Measurements from ENCODE around the gene COL18A1. TPM values are rescaled to one million over a fixed set of nuclear protein-coding genes. Genes with fewer than 3 reads are reported as not detected.

COL18A1 gene
- total and polyA plus RNA-seq, 2 donors (not counting 1 experiment from before 2014, with no cell fraction given), result 15.6 to 24.7 TPM

DNA sequence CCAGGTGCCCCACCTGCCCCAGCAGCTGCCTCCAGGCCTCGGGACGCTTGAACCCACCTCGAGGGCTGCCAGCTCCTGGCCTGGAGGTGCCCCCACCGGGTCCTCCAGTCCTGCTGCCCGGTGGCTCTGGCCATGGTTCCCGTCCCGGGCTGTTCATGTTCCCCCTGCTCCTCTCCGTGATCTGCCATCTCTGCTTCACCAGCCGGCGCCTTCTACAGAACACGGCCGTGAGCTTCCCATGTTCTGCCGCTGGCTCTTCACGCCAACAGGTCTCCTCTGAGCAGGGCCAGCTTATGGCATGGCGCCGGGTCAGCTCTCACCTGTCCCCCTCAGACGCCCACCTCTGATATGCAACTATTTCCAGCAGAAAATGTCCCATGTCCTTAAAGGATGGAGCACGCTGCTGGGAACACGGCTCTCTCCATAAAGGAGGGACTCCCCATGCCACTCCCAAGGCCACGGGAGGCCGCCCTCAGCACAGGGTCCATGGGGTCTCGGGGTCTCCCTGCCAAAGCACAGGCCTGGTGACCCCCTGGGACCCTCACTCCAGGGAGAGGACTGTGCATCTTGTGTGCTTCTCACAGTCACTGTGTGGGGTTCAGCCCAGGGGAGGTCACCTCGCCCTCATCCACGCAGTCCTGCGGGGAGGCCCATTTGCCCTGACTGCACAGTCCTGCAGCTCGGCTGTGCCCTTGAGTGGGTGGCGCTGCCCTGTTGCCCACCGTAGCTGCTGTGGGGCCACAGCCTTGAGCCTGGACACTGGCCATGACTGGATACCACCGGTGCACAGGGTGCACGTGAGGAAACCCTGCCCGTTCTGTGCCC is 36.7 kb downstream of the COL18A1 start:
- Histone ChIP-seq H3K4me2 (replicated peaks; ENCODE audit: low read depth, low read length, poor library complexity, severe bottlenecking) (no peak overlapping the region), H3K79me2 (ENCODE audit: control insufficient read depth, insufficient read depth, low read length) (no peaks in the 10 kb centered on the region), H3K36me3 (replicated peaks in 1 of 2; ENCODE audit: control extremely low read depth in 1 of 2, control insufficient read depth in 1 of 2, extremely low read depth in 1 of 2, insufficient read depth in 2 of 2, low read length in 1 of 2) (no peaks in the 10 kb centered on the region), H4K20me1 (ENCODE audit: control insufficient read depth, insufficient read depth, low read length, poor library complexity, severe bottlenecking) (no peaks in the 10 kb centered on the region), H3K9me3 (ENCODE audit: control extremely low read depth in 1 of 3, control insufficient read depth in 2 of 3, insufficient read depth in 1 of 3, low read length in 2 of 3) (peaks cover under 1 to 6% (median 2%) of the 10 kb centered on the region in 3 donors), H2AFZ (ENCODE audit: insufficient read depth, low read depth, low read length, poor library complexity, severe bottlenecking) (no peak overlapping the region), H3K27me3 (replicated peaks in 1 of 4; ENCODE audit: control extremely low read depth in 1 of 4, control insufficient read depth in 3 of 4, insufficient read depth in 4 of 4, low read length in 3 of 4) (peaks cover 0 to 14% (median 0%) of the 10 kb centered on the region in 4 experiments), H3K27ac (ENCODE audit: low read length in 2 of 2) (no peak overlapping the region), H3K9ac (ENCODE audit: low read length) (no peak overlapping the region), H3K4me3 (ENCODE audit: control extremely low read depth in 1 of 5, extremely low read depth in 1 of 5, insufficient read depth in 1 of 5, low read depth in 2 of 5, low read length in 4 of 5) (no peak overlapping the region), H3K4me1 (ENCODE audit: control insufficient read depth in 2 of 2, insufficient read depth in 2 of 2, low read length in 2 of 2) (peaks cover 9 to 11% of the 10 kb centered on the region in 2 donors)
- no peak overlapping the region for H3K4me3 Mint-ChIP-seq
- no peak for TF ChIP-seq CTCF (IDR thresholded peaks at IDR 0.05)
- TF ChIP-seq EZH2 (IDR thresholded peaks at IDR 0.05; ENCODE audit: borderline replicate concordance, insufficient read depth, low read depth, low read length, poor library complexity, severe bottlenecking), result no peak
- WGBS (ENCODE audit: insufficient coverage), result 94% methylated on average over 31 of the region's 31 CpGs
- intact Hi-C loops (cut with micrococcal nuclease), result no loop called here
- ChIA-PET CTCF (interaction anchor here (1.2 to 3.0 kb wide), 4 partner anchors 152 to 491 kb away, joined by 3 to 74 read pairs (median 5); no protein-coding TSS in a partner anchor), POLR2A (no interaction called here)
- H3K27ac Mint-ChIP-seq, result no peak overlapping the region
- DNase-seq (no peak), ATAC-seq (ENCODE audit: low read depth) (no peak)
- peaks cover 6% of the 10 kb centered on the region for H3K4me1 Mint-ChIP-seq
- H3K27me3 Mint-ChIP-seq, result peaks cover 6% of the 10 kb centered on the region
- H3K9me3 Mint-ChIP-seq (ENCODE audit: insufficient read depth), result no peaks in the 10 kb centered on the region

DNA sequence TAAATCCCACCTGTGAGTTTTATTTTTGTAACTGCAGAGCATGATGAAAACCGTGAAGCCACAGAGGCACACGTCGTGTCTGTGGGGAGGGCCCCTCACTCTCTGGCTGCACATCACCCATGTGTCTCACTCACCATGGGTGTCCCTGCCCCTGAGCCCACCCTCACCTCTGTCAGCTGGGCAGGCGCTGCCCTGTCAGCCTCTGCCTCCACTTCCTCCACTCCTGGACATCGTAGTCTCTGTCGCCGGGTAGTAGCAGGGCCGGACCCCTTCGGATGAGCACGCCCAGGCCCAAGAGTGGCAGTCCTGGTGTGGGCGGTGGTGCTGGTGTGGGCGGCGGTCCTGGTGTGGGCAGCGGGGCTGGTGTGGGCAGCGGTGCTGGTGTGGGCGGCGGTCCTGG is 37.3 kb downstream of the COL18A1 start:
- DNase-seq (no peak), ATAC-seq (ENCODE audit: low read depth) (no peak)
- Histone ChIP-seq H3K4me3 (ENCODE audit: control extremely low read depth in 1 of 5, extremely low read depth in 1 of 5, insufficient read depth in 1 of 5, low read depth in 2 of 5, low read length in 4 of 5) (no peak overlapping the region), H3K27ac (ENCODE audit: low read length in 2 of 2) (no peak overlapping the region), H3K36me3 (replicated peaks in 1 of 2; ENCODE audit: control extremely low read depth in 1 of 2, control insufficient read depth in 1 of 2, extremely low read depth in 1 of 2, insufficient read depth in 2 of 2, low read length in 1 of 2) (no peaks in the 10 kb centered on the region), H2AFZ (ENCODE audit: insufficient read depth, low read depth, low read length, poor library complexity, severe bottlenecking) (no peak overlapping the region), H3K9me3 (ENCODE audit: control extremely low read depth in 1 of 3, control insufficient read depth in 2 of 3, insufficient read depth in 1 of 3, low read length in 2 of 3) (peaks cover 1 to 9% (median 4%) of the 10 kb centered on the region in 3 donors), H3K27me3 (replicated peaks in 1 of 4; ENCODE audit: control extremely low read depth in 1 of 4, control insufficient read depth in 3 of 4, insufficient read depth in 4 of 4, low read length in 3 of 4) (peaks cover 0 to 17% (median 0%) of the 10 kb centered on the region in 4 experiments), H3K79me2 (ENCODE audit: control insufficient read depth, insufficient read depth, low read length) (no peaks in the 10 kb centered on the region), H3K4me1 (ENCODE audit: control insufficient read depth in 2 of 2, insufficient read depth in 2 of 2, low read length in 2 of 2) (peaks cover 9 to 11% of the 10 kb centered on the region in 2 donors), H3K9ac (ENCODE audit: low read length) (no peak overlapping the region), H3K4me2 (replicated peaks; ENCODE audit: low read depth, low read length, poor library complexity, severe bottlenecking) (no peak overlapping the region), H4K20me1 (ENCODE audit: control insufficient read depth, insufficient read depth, low read length, poor library complexity, severe bottlenecking) (no peaks in the 10 kb centered on the region)
- ChIA-PET CTCF (no interaction called here), POLR2A (no interaction called here)
- peaks cover 9% of the 10 kb centered on the region for H3K27me3 Mint-ChIP-seq
- intact Hi-C loops (cut with micrococcal nuclease), result no loop called here
- H3K27ac Mint-ChIP-seq, result no peak overlapping the region
- 92% methylated on average over 12 of the region's 17 CpGs for WGBS (ENCODE audit: insufficient coverage)
- H3K9me3 Mint-ChIP-seq (ENCODE audit: insufficient read depth), result no peaks in the 10 kb centered on the region
- no peak for TF ChIP-seq EZH2 (IDR thresholded peaks at IDR 0.05; ENCODE audit: borderline replicate concordance, insufficient read depth, low read depth, low read length, poor library complexity, severe bottlenecking)
- no peak for TF ChIP-seq CTCF (IDR thresholded peaks at IDR 0.05)
- H3K4me1 Mint-ChIP-seq, result peaks cover 6% of the 10 kb centered on the region
- no peak overlapping the region for H3K4me3 Mint-ChIP-seq
